Neutrophil (primary cell): ENCODE results near the gene CPXM2.

Source experiments
- H3K27ac ChIP-seq: fragments of 200-600 bp; sonication (generic); 2 replicates; pipeline ENCODE4 v1.5.1; 2016; ENCODE audit warnings: mild to moderate bottlenecking, moderate library complexity
- H3K27me3 ChIP-seq: fragments of 200-600 bp; sonication (generic); 2 replicates; pipeline ENCODE4 v1.6.0; 2016; ENCODE audit warnings: mild to moderate bottlenecking
- H3K36me3 ChIP-seq: fragments of 200-600 bp; sonication (generic); 2 replicates; pipeline ENCODE4 v1.5.1; 2017
- H3K4me1 ChIP-seq, 2 experiments: fragments of 200-600 bp in 1 of 2; sonication (generic) in 1 of 2; 1 replicate in 1 of 2; 2 replicates in 1 of 2; pipeline versions ENCODE4 v1.5.1 to v1.6.1; 2013 to 2016; ENCODE audit warnings: low read depth in 1 of 2, low read length in 1 of 2, mild to moderate bottlenecking in 1 of 2, moderate library complexity in 1 of 2; ENCODE audit not compliant: control insufficient read depth in 1 of 2, insufficient read depth in 1 of 2
- H3K4me3 ChIP-seq, 2 experiments: fragments of 200-600 bp in 1 of 2; sonication (generic) in 1 of 2; 1 replicate in 1 of 2; 2 replicates in 1 of 2; pipeline ENCODE4 v1.5.1; 2013 to 2016; ENCODE audit warnings: low read depth in 1 of 2, low read length in 1 of 2, mild to moderate bottlenecking in 1 of 2, moderate library complexity in 1 of 2
- H3K9me3 ChIP-seq: fragments of 200-600 bp; sonication (generic); 2 replicates; pipeline ENCODE4 v1.5.1; 2016
- TF ChIP-seq, protein P1 (sequence below): fragments of 200-600 bp; sonication (generic); IDR thresholded peaks from 2 replicates; pipeline ENCODE4 v1.5.1; 2016; ENCODE audit warnings: antibody characterized with exemption

CPXM2 gene

DNA sequence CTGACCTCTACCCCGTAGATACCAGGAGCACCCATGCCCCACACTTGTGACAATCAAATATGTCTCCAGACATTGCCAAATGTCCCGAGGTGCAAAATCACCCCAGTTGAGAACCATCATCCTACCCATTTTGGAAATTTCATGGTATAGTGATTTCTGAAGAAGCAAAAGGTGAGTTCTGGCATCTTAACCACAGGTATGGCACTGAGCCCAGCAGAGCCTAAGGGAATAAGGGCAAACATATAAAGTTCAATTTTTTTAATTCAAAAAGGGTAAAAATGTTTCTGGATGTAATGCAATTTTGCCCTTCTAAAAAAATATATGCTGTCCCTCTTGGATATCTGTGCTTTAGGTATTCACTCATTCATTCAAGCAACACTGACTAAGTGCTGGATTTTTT is 30.5 kb upstream of the CPXM2 start:
- H3K9me3 ChIP-seq = no peaks in the 10 kb centered on the region
- TF ChIP-seq, protein P1, sequence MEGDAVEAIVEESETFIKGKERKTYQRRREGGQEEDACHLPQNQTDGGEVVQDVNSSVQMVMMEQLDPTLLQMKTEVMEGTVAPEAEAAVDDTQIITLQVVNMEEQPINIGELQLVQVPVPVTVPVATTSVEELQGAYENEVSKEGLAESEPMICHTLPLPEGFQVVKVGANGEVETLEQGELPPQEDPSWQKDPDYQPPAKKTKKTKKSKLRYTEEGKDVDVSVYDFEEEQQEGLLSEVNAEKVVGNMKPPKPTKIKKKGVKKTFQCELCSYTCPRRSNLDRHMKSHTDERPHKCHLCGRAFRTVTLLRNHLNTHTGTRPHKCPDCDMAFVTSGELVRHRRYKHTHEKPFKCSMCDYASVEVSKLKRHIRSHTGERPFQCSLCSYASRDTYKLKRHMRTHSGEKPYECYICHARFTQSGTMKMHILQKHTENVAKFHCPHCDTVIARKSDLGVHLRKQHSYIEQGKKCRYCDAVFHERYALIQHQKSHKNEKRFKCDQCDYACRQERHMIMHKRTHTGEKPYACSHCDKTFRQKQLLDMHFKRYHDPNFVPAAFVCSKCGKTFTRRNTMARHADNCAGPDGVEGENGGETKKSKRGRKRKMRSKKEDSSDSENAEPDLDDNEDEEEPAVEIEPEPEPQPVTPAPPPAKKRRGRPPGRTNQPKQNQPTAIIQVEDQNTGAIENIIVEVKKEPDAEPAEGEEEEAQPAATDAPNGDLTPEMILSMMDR = no peak
- no peaks in the 10 kb centered on the region for H3K4me1 ChIP-seq
- H3K4me3 ChIP-seq = no peak overlapping the region
- peaks cover 6% of the 10 kb centered on the region for H3K27me3 ChIP-seq
- no peaks in the 10 kb centered on the region for H3K36me3 ChIP-seq
- H3K27ac ChIP-seq = no peak overlapping the region

DNA sequence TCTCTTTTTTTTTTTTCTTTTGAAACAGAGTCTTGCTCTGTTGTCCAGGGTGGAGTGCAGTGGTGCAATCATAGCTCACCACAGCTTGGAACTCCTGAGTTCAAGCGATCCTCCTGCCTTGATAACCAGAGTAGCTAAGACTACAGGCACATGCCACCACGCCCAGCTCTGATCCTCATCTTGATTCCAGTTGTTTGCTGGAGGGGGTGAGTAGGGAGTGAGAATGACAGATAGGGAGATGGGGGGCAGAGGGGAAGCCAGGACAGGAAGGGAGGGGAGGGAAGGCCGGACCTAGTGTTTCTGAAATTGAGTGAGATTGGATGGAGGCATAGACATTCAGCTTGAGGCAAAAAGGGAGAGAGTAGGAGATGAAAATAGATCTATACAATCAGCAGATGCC is 25.2 kb upstream of the CPXM2 start:
- no peaks in the 10 kb centered on the region for H3K36me3 ChIP-seq
- TF ChIP-seq, protein P1 = no peak
- no peaks in the 10 kb centered on the region for H3K9me3 ChIP-seq
- H3K27ac ChIP-seq = no peak overlapping the region
- no peak overlapping the region for H3K4me3 ChIP-seq
- no peaks in the 10 kb centered on the region for H3K4me1 ChIP-seq
- peaks cover 21% of the 10 kb centered on the region for H3K27me3 ChIP-seq

GRCh38 chr10:123913688-123914268 is 22.2 kb upstream of the CPXM2 start:
- Histone ChIP-seq H3K4me1 (no peaks in the 10 kb centered on the region), H3K9me3 (no peaks in the 10 kb centered on the region), H3K4me3 (no peak overlapping the region), H3K27me3 (peaks cover 32% of the 10 kb centered on the region), H3K36me3 (no peaks in the 10 kb centered on the region), H3K27ac (no peak overlapping the region)
- TF ChIP-seq, protein P1 = no peak

GRCh38 chr10:123912871-123913270 is 21.3 kb upstream of the CPXM2 start:
- H3K27me3 ChIP-seq = peaks cover 32% of the 10 kb centered on the region
- H3K27ac ChIP-seq = no peak overlapping the region
- H3K4me3 ChIP-seq = no peak overlapping the region
- H3K4me1 ChIP-seq = no peaks in the 10 kb centered on the region
- H3K9me3 ChIP-seq = no peaks in the 10 kb centered on the region
- TF ChIP-seq, protein P1 = no peak
- H3K36me3 ChIP-seq = no peaks in the 10 kb centered on the region

GRCh38 chr10:123912466-123912865 is 20.9 kb upstream of the CPXM2 start:
- TF ChIP-seq, protein P1 = no peak
- Histone ChIP-seq H3K36me3 (no peaks in the 10 kb centered on the region), H3K27me3 (peaks cover 32% of the 10 kb centered on the region), H3K9me3 (no peaks in the 10 kb centered on the region), H3K4me1 (no peaks in the 10 kb centered on the region), H3K4me3 (no peak overlapping the region), H3K27ac (no peak overlapping the region)

GRCh38 chr10:123911866-123912265 is 20.3 kb upstream of the CPXM2 start:
- no peak overlapping the region for H3K4me3 ChIP-seq
- no peak overlapping the region for H3K27ac ChIP-seq
- no peaks in the 10 kb centered on the region for H3K4me1 ChIP-seq
- H3K9me3 ChIP-seq = no peaks in the 10 kb centered on the region
- peaks cover 32% of the 10 kb centered on the region for H3K27me3 ChIP-seq
- TF ChIP-seq, protein P1 = no peak
- H3K36me3 ChIP-seq = no peaks in the 10 kb centered on the region
